HG02943 (cell line): ENCODE results near the gene TMTC4.

Experiments
- ATAC-seq: cut with Tn5 transposase; IDR thresholded peaks from one replicate; pipeline ENCODE4 v1.9.1; 2021; ENCODE audit warnings: mild to moderate bottlenecking, low read depth, moderate library complexity; ENCODE audit not compliant: unreplicated experiment

The TMTC4 gene

GRCh38 chr13:100668408-100668807 lies 6.2 kb downstream of the TMTC4 start:
- ATAC-seq, result no peak

GRCh38 chr13:100667894-100668293 lies 6.7 kb downstream of the TMTC4 start:
- no peak for ATAC-seq

GRCh38 chr13:100666124-100666523 lies 8.5 kb downstream of the TMTC4 start:
- no peak for ATAC-seq

DNA sequence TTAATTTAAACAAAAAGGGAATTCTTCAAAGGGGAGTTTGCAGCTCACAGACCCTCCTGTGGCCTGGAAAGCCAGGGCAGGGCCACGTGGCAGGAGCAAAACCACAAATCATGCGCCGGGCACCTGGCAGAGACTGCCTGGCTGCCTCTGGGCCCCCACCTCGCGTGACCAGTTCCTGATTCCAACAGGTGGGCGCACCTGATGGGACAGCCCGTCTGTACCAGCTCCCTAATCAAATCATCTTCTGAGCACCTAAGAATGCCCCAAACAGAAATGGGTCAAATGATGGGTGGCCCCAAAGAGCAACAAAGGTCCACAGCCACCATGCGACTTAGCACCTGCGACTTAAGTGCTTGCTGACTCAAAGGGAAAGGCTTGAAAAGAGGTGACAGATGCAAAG lies 9.2 kb downstream of the TMTC4 start:
- no peak for ATAC-seq

GRCh38 chr13:100664171-100664900 lies 10.3 kb downstream of the TMTC4 start:
- ATAC-seq, result no peak

- ATAC-seq, result no peak
Measured at GRCh38 chr13:100662468-100663211, 12.0 kb downstream of the TMTC4 start.

- ATAC-seq, result no peak
Measured at GRCh38 chr13:100660761-100661160, 13.8 kb downstream of the TMTC4 start.

- ATAC-seq, result no peak
Measured at GRCh38 chr13:100659578-100659977, 15.0 kb downstream of the TMTC4 start.

DNA sequence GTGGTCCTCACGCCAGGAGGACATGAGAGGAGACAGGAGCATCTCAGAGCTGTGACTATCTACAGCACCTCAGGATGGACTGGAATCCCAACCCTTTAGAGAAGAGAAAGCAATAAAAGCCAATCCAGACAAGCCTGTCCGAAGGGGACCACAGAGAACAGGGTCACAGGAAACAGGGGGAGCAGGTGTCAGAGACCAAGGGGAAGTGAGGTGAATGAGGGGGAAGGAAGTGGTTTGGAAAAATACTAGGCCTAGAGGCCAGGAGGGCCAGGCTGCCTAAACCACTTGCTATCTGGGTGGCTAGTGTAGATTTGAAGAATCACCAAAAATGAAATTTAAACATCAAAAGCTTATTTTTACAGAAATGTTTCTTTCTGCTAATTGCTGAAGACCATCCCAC lies 16.2 kb downstream of the TMTC4 start:
- ATAC-seq, result peak; percentile 82

DNA sequence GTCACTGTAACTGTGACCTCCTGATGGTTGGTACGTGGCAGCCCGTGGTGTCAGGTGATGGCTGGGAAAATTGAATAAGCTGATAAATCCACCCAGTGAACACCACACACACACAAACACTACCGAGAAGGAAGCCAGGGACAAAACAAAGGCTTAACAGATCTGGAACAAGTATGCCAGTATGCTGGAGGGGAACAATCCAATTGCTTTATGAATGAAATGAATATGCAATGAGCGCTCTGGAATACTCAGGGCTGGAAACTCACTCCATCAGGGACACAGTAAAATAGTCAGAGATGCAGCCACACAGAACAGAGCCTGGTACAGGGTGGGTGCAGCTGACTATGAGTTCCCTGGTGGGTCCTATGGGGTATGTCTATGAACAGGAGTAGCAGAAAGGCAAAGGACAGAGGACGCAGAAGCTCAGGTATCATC lies 16.7 kb downstream of the TMTC4 start:
- ATAC-seq, result peak; percentile 7

- ATAC-seq, result no peak
Measured at GRCh38 chr13:100652510-100652909, 22.1 kb downstream of the TMTC4 start.

- no peak for ATAC-seq
Measured at GRCh38 chr13:100650326-100650725, 24.3 kb downstream of the TMTC4 start.

DNA sequence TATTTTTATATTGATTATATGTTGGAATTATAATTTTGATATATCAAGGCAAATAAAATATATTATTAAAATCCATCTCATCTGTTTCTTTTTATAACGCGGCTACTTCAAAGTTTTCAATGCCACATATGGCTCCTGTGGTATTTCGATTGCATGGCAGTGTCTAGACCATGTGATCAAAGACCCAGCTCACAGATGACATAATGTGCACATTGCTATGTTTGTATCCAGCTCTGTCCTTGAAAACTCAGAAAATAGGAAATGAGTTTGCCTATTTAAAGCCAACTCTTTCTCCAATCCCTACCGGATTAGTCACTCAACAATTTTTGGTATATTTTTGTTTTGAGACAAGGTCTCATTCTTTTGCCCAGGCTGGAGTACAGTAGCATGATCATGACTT lies 26.2 kb downstream of the TMTC4 start:
- no peak for ATAC-seq

GRCh38 chr13:100646871-100647270 lies 27.7 kb downstream of the TMTC4 start:
- no peak for ATAC-seq

DNA sequence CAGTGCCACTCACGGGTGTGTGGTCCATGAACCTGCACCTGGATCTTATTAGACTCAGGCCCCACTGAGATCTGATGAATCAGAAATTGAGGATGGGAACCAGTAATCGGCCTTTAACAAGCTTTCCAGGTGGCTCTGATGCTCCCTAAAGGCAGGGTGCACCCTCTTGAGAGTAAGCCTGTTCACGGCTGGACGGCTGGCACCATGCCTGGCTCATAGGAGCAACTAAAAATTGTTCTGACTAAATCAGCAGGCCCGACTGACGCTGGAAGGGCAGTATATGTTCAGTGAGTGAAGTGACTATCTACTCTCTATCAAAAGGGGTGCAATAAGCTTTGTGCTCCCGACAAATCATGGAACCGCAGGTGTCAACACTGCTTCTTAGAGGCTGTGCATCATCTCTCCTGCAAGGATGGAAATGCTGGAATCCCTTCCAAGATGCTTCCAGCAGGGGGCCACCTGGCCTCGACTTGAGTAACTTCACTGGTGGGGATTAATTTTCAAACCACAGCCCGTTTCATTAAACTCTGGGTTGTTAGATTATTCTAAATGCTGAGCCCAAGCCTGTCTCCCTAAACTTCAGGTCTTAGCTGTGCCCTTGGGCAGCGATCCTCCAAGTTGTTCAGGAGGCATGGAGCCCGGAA lies 28.4 kb downstream of the TMTC4 start:
- no peak for ATAC-seq

DNA sequence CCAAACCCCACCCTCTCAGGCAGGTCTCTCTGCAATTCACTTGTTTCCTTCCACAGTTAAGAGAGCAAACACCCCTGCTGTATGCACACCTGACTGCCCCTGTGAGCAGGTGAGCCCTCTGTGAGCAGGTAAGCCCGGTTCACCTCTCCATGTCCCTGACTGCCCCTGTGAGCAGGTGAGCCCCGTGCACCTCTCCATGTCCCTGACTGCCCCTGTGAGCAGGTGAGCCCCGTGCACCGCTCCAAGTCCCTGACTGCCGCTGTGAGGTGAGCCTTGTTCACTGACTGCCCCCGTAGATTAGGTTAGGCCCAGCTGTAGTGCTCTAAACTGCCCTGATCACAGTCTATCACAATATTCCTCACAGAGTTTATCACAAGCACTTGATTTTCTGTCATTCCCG lies 29.2 kb downstream of the TMTC4 start:
- no peak for ATAC-seq

GRCh38 chr13:100644371-100644770 lies 30.2 kb downstream of the TMTC4 start:
- ATAC-seq, result no peak

- no peak for ATAC-seq
Measured at GRCh38 chr13:100637796-100638195, 36.8 kb downstream of the TMTC4 start.

DNA sequence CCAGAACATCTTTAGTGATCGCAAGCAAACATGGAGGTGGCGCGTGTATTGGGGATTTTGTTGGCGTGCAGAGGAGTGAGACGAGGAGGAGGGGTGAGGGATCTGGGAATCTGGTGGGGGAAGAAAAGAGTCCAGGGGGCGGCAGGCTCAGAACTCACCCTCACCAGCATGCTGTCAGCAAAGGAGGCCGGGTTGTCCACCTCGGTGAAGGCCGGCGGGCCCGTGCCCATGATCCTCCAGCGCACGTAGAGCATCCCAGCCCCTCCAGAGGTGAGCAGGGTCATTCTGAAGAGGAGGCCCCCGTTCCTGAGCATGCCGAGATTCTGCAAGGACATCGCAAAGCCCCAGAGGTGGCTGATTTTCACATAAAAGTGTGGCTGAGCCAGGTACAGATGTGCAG lies 37.2 kb downstream of the TMTC4 start:
- no peak for ATAC-seq

DNA sequence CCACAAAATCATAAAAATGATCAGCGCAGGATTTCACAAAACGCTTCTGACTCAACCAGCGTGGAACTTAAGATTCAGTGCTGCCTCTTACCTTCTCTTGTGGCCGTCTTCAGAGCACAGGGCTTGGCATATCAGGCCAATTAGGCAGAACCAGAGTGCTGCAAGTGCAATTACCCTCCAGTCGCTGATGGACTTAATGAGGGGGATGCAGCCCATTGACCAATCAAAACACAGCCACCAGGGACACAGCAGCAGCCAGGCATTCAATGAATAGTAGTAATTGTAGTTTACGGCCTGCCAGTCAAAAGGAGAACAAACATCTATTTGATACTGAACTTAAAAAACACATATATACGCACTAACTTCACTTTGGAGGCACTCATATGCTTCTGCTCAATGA lies 38.2 kb downstream of the TMTC4 start:
- no peak for ATAC-seq

GRCh38 chr13:100636004-100636403 lies 38.6 kb downstream of the TMTC4 start:
- ATAC-seq, result no peak

- no peak for ATAC-seq
Measured at GRCh38 chr13:100634696-100635095, 39.9 kb downstream of the TMTC4 start.
